Fibroblast of upper back skin (primary cell): ENCODE data around the gene ZNF862.

ENCODE experiments used
- DNase-seq: peaks from one replicate; pipeline ENCODE4 v3.0.0-alpha.2; 2013

Gene ZNF862

GRCh38 chr7:149838224-149838991, at the start of gene ZNF862:
Gene ZNF862, plus strand, starts transcription at chr7:149838375. Its CDS starts 237 bp downstream, at chr7:149838612.
- peak; percentile 97 for DNase-seq

GRCh38 chr7:149789101-149789500, 49.1 kb upstream of the ZNF862 start:
- no peak for DNase-seq

GRCh38 chr7:149790146-149790548, 48.0 kb upstream of the ZNF862 start:
- DNase-seq, result no peak

GRCh38 chr7:149790754-149791360, 47.3 kb upstream of the ZNF862 start:
- DNase-seq, result no peak

- no peak for DNase-seq
Measured at GRCh38 chr7:149791411-149792219, 46.6 kb upstream of the ZNF862 start.

GRCh38 chr7:149792220-149792595, 46.0 kb upstream of the ZNF862 start:
- no peak for DNase-seq

- DNase-seq, result no peak
Measured at GRCh38 chr7:149793261-149793660, 44.9 kb upstream of the ZNF862 start.

- no peak for DNase-seq
Measured at GRCh38 chr7:149794661-149795060, 43.5 kb upstream of the ZNF862 start.

- DNase-seq, result no peak
Measured at GRCh38 chr7:149795126-149795525, 43.0 kb upstream of the ZNF862 start.

GRCh38 chr7:149796287-149796860, 41.8 kb upstream of the ZNF862 start:
- DNase-seq, result no peak

- DNase-seq, result no peak
Measured at GRCh38 chr7:149797771-149798170, 40.4 kb upstream of the ZNF862 start.

GRCh38 chr7:149799397-149800168, 38.6 kb upstream of the ZNF862 start:
- DNase-seq, result no peak

GRCh38 chr7:149800169-149800555, 38.0 kb upstream of the ZNF862 start:
- no peak for DNase-seq

- DNase-seq, result no peak
Measured at GRCh38 chr7:149801002-149801566, 37.1 kb upstream of the ZNF862 start.

- DNase-seq, result no peak
Measured at GRCh38 chr7:149801816-149802215, 36.4 kb upstream of the ZNF862 start.

GRCh38 chr7:149802966-149803365, 35.2 kb upstream of the ZNF862 start:
- DNase-seq, result no peak

GRCh38 chr7:149803551-149804074, 34.6 kb upstream of the ZNF862 start:
- no peak for DNase-seq

GRCh38 chr7:149804106-149804505, 34.1 kb upstream of the ZNF862 start:
- DNase-seq, result no peak

GRCh38 chr7:149806726-149807125, 31.4 kb upstream of the ZNF862 start:
- no peak for DNase-seq

GRCh38 chr7:149808311-149808710, 29.9 kb upstream of the ZNF862 start:
- no peak for DNase-seq

- DNase-seq, result no peak
Measured at GRCh38 chr7:149809215-149809614, 29.0 kb upstream of the ZNF862 start.

GRCh38 chr7:149811221-149811620, 27.0 kb upstream of the ZNF862 start:
- no peak for DNase-seq
